GM19240 (cell line): ENCODE data around the gene TFAM.

Source experiments
- DNase-seq: peaks from one replicate; pipeline ENCODE4 v3.0.0; 2011; ENCODE audit warnings: low spot score; ENCODE audit not compliant: insufficient read length

TFAM gene

DNA sequence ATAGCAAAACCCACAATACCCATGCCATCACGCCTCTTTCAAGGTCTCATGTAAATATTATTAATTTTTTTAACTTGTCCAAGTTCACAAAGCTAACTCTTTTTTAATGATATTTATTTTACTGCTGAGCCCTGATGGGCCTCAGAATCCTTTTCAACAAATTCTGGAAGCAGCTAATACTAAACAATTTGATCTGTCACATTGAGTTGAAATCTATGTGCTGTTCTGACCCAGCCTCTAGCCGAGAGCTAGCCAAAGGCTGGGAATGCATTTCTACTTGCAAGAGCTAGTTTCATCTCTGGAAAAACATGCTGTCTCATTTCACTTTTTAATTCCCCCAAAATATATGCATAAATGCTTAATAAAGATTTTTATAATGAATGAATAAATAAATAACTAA lies 47.9 kb downstream of the TFAM start:
- no peak for DNase-seq

DNA sequence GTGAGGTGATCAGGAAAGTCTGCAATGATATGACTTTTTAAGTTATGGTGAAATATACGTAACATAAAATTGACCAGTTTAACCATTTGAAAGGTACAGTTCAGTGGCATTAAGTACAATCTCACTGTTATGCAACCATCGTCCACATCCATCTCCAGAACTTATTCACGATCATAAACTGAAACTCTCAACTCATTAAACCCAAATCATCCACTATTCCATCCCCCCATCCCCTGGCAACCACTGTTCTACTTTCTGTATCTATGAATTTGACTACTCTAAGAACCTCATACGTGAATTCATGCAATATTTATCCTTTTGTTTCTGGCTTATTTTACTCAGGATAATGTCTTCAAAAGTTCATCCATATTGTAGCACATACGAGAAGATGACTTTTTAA lies 48.4 kb downstream of the TFAM start:
- DNase-seq, result no peak

DNA sequence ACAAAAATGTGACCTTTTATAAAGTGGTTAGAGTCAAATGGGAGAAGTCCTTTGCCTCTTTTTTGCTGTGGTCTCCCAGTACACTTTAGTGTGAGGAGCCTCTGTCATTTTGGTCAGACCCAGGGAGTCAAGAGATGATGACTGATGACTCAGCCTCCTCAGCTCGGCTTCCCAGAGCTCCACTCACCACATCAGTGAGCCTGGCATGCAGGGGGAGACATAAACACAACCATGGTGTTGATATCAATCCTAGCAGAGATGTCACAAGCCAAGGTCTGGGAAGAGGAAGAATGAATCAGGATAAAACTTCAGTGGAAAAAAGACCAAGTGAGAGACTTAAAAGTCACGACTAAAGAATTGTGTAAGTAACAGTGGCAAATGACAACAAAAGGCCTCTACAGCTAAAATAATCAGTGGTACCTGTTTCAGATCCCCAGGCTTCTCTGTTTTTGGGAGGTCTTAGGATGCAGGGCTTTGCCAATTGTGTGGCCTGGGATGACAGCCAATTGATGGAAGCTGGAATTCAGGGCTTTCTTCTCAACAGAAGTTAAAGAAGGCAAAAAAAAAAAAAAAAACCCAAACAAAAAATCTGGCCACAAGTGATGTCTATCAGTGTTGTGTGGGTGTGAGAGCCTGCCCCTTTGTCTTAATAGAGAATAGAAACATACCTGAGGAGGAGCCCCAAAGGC lies 50.2 kb downstream of the TFAM start:
- DNase-seq, result no peak

DNA sequence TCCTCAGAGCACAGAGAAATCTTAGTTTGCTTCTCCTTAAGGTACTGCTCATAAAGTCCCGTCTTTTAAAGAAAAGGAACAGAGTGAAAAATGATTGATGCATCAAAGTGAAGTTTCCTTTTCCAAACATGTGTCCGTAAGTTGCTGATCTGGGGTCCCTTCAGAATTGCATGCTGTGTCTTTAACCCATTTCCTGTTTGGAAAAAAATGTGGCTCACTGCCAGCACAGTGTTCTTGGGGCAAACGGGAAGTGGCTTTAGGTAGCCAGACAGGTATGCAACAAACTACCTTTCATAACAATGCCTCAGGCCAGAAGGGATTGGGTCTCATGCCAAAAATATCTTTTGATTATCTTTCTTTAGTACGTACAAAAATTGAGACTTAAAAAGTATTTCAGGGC lies 50.9 kb downstream of the TFAM start:
- DNase-seq, result no peak

DNA sequence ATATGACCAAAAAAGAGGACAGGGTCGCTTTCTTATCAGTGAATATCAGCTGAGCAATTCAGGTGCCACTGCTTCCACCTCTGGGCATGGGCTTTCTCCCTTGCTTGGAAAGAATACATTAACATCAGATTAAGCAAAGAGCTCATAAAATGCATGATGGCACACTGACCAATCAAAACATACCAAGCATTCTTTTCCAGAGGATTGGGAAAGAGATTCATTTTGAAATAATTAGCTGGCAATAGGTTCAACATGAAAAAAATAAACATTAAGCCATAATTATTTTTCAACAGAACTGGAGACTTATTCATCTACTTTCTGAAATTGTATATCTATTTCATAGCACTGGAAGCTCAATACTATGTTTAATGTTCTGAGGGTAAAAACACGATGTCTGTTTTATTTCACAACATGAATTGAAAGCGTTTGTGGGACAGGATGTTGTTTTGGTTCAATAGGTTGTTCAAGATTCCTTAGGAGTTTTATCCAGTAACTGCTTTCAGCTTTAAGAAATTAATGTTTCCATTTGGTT lies 53.2 kb downstream of the TFAM start:
- no peak for DNase-seq

DNA sequence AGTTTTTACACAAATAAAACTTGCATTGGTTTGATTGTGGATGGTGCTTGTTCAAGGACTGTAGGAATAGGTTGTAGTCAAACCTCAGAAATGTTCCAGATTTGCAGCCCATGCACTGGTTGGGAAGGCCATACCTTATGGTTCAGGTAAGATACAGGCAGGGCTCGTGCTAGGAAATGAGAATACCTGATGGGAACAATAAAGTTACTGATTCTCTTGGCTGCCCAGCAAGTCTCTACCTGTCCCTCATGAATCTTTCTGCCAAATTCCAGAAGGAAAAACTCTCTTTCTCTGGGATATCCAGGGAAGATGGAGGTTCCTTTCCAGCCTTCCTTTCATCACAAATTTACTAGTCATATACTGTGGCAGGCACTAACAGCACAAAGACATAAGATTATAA lies 53.8 kb downstream of the TFAM start:
- DNase-seq, result no peak

DNA sequence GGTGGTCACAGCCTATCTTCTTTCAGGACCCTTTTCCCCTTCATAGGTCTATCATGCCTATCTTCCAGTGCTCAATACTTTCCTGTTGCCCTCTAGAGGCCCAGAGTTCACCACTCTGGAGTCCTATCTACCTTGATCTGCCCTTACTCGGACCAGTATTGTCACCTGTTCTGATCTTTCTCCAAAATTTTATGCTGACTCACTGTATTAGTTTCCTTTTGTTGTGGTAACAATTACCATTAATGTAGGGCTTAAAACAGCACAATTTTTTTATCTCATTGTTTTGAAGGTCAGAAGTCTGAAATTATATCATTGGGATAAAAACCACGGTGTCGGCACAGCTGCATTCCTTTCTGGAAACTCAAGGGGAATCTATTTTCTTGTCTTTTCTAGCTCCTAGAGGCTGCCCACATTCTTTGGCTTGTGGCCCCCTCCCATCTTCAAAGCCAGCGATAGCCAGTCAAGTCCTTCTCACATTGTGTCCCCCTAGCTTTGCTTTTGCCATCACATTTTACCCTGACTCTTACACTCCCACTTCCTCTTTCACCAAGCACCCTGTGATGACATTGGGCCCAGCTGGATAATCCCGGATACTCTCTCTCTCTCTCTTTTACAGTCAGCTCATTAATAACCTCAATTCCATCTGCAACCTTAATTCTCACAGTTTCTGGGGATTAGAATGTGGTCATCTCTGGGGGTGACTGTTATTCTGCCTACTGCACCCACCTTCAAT lies 54.6 kb downstream of the TFAM start:
- DNase-seq, result no peak

DNA sequence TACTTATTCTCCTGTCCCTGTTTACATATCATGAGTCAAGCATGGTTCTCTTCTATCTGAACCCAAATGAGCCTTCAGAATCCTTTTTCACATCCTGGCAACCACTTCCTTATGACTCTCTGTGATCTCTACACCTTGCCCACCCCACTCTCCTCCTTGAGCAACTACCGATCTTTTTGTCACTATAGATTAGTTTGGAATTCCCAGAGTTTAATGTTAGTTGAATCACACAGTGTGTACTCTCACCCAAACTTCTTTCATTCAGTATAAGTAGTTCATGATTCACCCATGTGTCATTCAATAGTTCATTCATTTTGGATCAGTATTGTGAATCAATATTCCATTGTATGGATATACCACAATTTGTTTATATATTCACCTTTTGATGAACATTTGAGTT lies 55.3 kb downstream of the TFAM start:
- no peak for DNase-seq

DNA sequence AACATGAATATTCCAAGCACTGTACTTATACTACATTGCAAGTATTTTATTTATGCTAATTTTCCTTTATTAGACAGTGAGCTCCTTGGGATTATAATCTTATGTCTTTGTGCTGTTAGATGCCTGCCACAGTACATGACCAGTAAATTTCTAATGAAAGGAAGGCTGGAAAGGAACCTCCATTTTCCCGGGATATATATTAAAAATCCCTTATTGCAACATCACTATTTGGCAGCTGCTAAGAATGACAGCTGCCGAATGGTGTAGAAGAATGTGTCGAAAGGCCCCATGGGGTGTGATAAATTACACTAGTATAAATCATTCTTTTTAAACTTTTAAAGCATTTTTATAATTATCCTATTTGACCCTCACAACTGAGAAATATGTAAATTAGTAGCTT lies 59.1 kb downstream of the TFAM start:
- DNase-seq, result no peak

DNA sequence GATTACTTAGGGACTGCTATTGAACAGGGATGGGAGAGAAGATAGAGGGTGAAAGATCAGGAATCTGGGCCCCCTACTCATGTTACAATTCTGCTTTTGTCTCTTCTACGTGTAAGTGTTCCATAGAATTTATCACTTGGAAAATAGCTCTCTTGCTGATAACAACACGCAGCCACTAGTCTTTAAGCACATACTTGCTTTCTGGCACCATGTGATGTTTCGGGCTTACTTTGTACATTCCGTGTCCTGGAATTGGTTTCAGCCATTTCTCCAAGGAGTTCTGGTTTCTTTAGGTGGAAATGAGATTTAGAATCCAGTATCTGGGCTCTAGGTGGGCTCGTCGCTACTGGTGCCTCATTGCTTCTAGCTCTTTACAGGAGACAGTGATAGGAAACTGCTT lies 59.7 kb downstream of the TFAM start:
- DNase-seq, result no peak

DNA sequence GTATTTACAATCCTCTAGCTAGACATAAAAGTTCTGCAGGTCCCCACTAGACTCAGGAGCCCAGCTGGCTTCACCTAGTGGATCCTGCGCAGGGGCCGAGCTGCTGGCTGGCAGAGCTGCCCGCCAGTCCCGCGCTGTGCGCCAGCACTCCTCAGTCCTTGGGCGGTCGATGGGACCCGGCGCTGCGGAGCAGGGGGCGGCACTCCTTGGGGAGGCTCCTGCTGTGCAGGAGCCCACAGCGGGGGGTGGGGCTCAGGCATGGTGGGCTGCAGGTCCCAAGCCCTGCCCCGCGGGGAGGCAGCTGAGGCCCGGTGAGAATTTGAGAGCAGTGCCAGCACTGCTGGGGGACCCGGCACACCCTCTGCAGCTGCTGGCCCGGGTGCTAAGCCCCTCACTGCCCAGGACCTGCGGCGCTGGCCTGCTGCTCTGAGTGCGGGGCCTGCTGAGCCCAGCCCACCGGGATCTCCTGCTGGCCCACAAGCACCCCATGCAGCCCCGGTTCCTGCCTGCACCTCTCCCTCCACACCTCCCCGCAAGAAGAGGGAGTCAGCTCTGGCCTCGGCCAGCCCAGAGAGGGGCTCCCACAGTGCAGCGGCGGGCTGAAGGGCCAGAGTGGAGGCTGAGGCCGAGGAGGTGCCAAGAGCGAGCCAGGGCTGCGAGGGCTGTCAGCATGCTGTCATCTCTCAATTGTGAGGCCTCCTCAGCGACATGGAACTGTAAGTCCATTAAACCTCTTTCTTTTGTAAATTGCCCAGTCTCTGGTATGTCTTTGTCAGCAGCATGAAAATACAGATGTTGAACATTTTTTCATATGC lies 63.1 kb downstream of the TFAM start:
- DNase-seq, result no peak
